IMR-90 (cell line): ENCODE data around the gene DUSP16. TPM values are rescaled to one million over a fixed set of nuclear protein-coding genes. Genes with fewer than 3 reads are reported as not detected.
A peak's percentile ranks its signal among the peaks of the same experiment; 100 is the strongest.

Experiments used
- ATAC-seq: fragments of 200-7000 bp; cut with Tn5 transposase; 2 replicates; pipeline ENCODE4 v1.9.1; 2020; ENCODE audit warnings: low read depth, mild to moderate bottlenecking, moderate library complexity
- BruUV-seq: library from RNA; stranded (reverse); fragments of 400-500 nt; replicated peaks from 2 replicates; lab custom pipeline; 2021; lab: Mats Ljungman, UMichigan
- CTCF ChIA-PET: fragments of 300-600 bp; formaldehyde crosslinking; extraction: SDS; loops from one replicate; lab custom pipeline; 2021; ENCODE audit warnings: antibody characterized with exemption; lab: Yijun Ruan, JAX
- POLR2A ChIA-PET: fragments of 300-600 bp; sonication (Branson Sonifier 250); formaldehyde crosslinking; loops from one replicate; lab custom pipeline; 2022; ENCODE audit warnings: antibody characterized with exemption; ENCODE audit not compliant: unreplicated experiment; lab: Charles Lee
- DNase-seq: peaks from one replicate; pipeline ENCODE4 v3.0.0; 2013
- H2AFZ ChIP-seq: replicated peaks from 2 replicates; pipeline ENCODE3; 2013; ENCODE audit warnings: low read length, mild to moderate bottlenecking; ENCODE audit not compliant: poor library complexity
- H2AK5ac ChIP-seq: 2 replicates; pipeline ENCODE4 v1.6.1; 2013; ENCODE audit warnings: low read depth, low read length, inconsistent platforms
- H2AK9ac ChIP-seq: replicated peaks from 2 replicates; pipeline ENCODE3; 2013; ENCODE audit warnings: mild to moderate bottlenecking, low read depth, low read length, moderate library complexity; ENCODE audit not compliant: poor library complexity
- H2BK120ac ChIP-seq: 2 replicates; pipeline ENCODE4 v1.6.1; 2013; ENCODE audit warnings: low read depth, low read length, inconsistent platforms
- H2BK15ac ChIP-seq: 3 replicates; pipeline ENCODE4 v1.6.1; 2013; ENCODE audit warnings: low read depth, low read length, inconsistent platforms
- H2BK20ac ChIP-seq: 2 replicates; pipeline ENCODE4 v1.6.1; 2013; ENCODE audit warnings: low read depth, mild to moderate bottlenecking, inconsistent platforms, low read length, moderate library complexity
- H2BK5ac ChIP-seq: 2 replicates; pipeline ENCODE4 v1.6.1; 2013; ENCODE audit warnings: mild to moderate bottlenecking, low read depth, low read length, inconsistent platforms; ENCODE audit not compliant: poor library complexity, severe bottlenecking
- H3K14ac ChIP-seq: replicated peaks from 2 replicates; pipeline ENCODE4 v1.6.1; 2013; ENCODE audit warnings: low read depth, low read length, inconsistent platforms
- H3K18ac ChIP-seq: 2 replicates; pipeline ENCODE4 v1.6.1; 2013; ENCODE audit warnings: low read depth, low read length, control low read depth
- H3K23ac ChIP-seq: 2 replicates; pipeline ENCODE4 v1.6.1; 2013; ENCODE audit warnings: low read depth, low read length, inconsistent platforms
- H3K27ac ChIP-seq: 2 replicates; pipeline ENCODE4 v1.5.1; 2013; ENCODE audit warnings: mild to moderate bottlenecking, control low read depth, low read length; ENCODE audit not compliant: insufficient read depth
- H3K27me3 ChIP-seq: 2 replicates; pipeline ENCODE4 v1.6.1; 2013; ENCODE audit warnings: low read length; ENCODE audit not compliant: control insufficient read depth, insufficient read depth
- H3K36me3 ChIP-seq: 2 replicates; pipeline ENCODE4 v1.6.1; 2013; ENCODE audit warnings: low read length, mixed read lengths; ENCODE audit not compliant: control insufficient read depth, insufficient read depth
- H3K4ac ChIP-seq: 2 replicates; pipeline ENCODE4 v1.6.1; 2013; ENCODE audit warnings: low read depth, low read length, inconsistent platforms
- H3K4me1 ChIP-seq: 2 replicates; pipeline ENCODE4 v1.6.1; 2013; ENCODE audit warnings: low read length, mixed read lengths; ENCODE audit not compliant: control insufficient read depth, insufficient read depth
- H3K4me2 ChIP-seq: 2 replicates; pipeline ENCODE4 v1.6.1; 2013; ENCODE audit warnings: low read depth, mild to moderate bottlenecking, control low read depth, low read length, moderate library complexity
- H3K4me3 ChIP-seq: 2 replicates; pipeline ENCODE4 v1.5.1; 2013; ENCODE audit warnings: low read depth, mild to moderate bottlenecking, control low read depth, low read length, moderate library complexity; ENCODE audit not compliant: insufficient read depth
- H3K56ac ChIP-seq: 2 replicates; pipeline ENCODE4 v1.6.1; 2013; ENCODE audit warnings: low read length, inconsistent platforms; ENCODE audit not compliant: insufficient read depth; ENCODE audit errors: extremely low read depth
- H3K79me1 ChIP-seq, 2 experiments: 2 replicates each; pipeline ENCODE4 v1.6.1; 2013; ENCODE audit warnings: low read length in 2 of 2, inconsistent platforms in 1 of 2, low read depth in 1 of 2
- H3K9ac ChIP-seq: 2 replicates; pipeline ENCODE4 v1.6.1; 2013; ENCODE audit warnings: low read depth, low read length, control low read depth
- H3K9me1 ChIP-seq: 2 replicates; pipeline ENCODE4 v1.6.1; 2013; ENCODE audit warnings: low read length, inconsistent platforms; ENCODE audit not compliant: insufficient read depth
- H3K9me3 ChIP-seq: 2 replicates; pipeline ENCODE4 v1.6.1; 2013; ENCODE audit warnings: low read length; ENCODE audit not compliant: control insufficient read depth, insufficient read depth
- H4K20me1 ChIP-seq: 2 replicates; pipeline ENCODE4 v1.6.1; 2013; ENCODE audit warnings: low read length, inconsistent platforms; ENCODE audit not compliant: insufficient read depth
- H4K5ac ChIP-seq: 2 replicates; pipeline ENCODE4 v1.6.1; 2013; ENCODE audit warnings: mild to moderate bottlenecking, low read depth, low read length, control low read depth
- H4K8ac ChIP-seq, 2 experiments: 2 replicates each; pipeline ENCODE4 v1.6.1; 2013; ENCODE audit warnings: low read depth in 2 of 2, low read length in 2 of 2, control low read depth in 1 of 2, inconsistent platforms in 1 of 2
- H4K91ac ChIP-seq: 2 replicates; pipeline ENCODE4 v1.6.1; 2013; ENCODE audit warnings: low read depth, low read length, inconsistent platforms; ENCODE audit not compliant: insufficient read depth
- BHLHE40 ChIP-seq: fragments of 150-350 bp; IDR thresholded peaks from 2 replicates; pipeline ENCODE4 v1.6.1; 2016; ENCODE audit warnings: mild to moderate bottlenecking, low read depth, low read length
- CEBPB ChIP-seq: IDR thresholded peaks from 2 replicates; pipeline ENCODE4 v1.6.1; 2012; ENCODE audit warnings: low read depth, low read length, improper control_type of control experiment
- CHD1 ChIP-seq: IDR thresholded peaks from 2 replicates; pipeline ENCODE4 v1.6.1; 2012; ENCODE audit warnings: low read depth, low read length, improper control_type of control experiment
- FOS ChIP-seq: fragments of 150-350 bp; IDR thresholded peaks from 2 replicates; pipeline ENCODE4 v1.6.1; 2016; ENCODE audit warnings: low read depth, low read length
- MAFK ChIP-seq: IDR thresholded peaks from 2 replicates; pipeline ENCODE4 v1.6.1; 2012; ENCODE audit warnings: low read depth, low read length, improper control_type of control experiment
- MAZ ChIP-seq: IDR thresholded peaks from 2 replicates; pipeline ENCODE4 v1.6.1; 2012; ENCODE audit warnings: low read depth, mild to moderate bottlenecking, low read length, improper control_type of control experiment, moderate library complexity, borderline replicate concordance
- MXI1 ChIP-seq: IDR thresholded peaks from 2 replicates; pipeline ENCODE4 v1.6.1; 2012; ENCODE audit warnings: low read depth, mild to moderate bottlenecking, low read length, moderate library complexity, borderline replicate concordance
- NFE2L2 ChIP-seq: fragments of 150-350 bp; IDR thresholded peaks from 2 replicates; pipeline ENCODE4 v1.6.1; 2016; ENCODE audit warnings: low read depth, mild to moderate bottlenecking, low read length
- POLR2A ChIP-seq: IDR thresholded peaks from 2 replicates; pipeline ENCODE4 v1.6.1; 2012; ENCODE audit warnings: mild to moderate bottlenecking, low read depth, low read length
- RCOR1 ChIP-seq: IDR thresholded peaks from 2 replicates; pipeline ENCODE4 v1.6.1; 2012; ENCODE audit warnings: mild to moderate bottlenecking, low read length, improper control_type of control experiment; ENCODE audit not compliant: insufficient replicate concordance
- RFX5 ChIP-seq: IDR thresholded peaks from 2 replicates; pipeline ENCODE4 v1.8.0; 2012; ENCODE audit warnings: low read depth, mild to moderate bottlenecking, low read length, moderate library complexity
- SMC3 ChIP-seq: fragments of 150-350 bp; IDR thresholded peaks from 2 replicates; pipeline ENCODE4 v1.6.1; 2016; ENCODE audit warnings: low read depth, mild to moderate bottlenecking, antibody characterized with exemption, low read length, moderate library complexity
- WGBS, 2 experiments: methylation state at CpG; one replicate each; pipeline versions ENCODE4 v1.1.5 to v1.1.7; 2013; ENCODE audit warnings: missing lambda C conversion rate in 2 of 2; ENCODE audit not compliant: insufficient read length in 1 of 2; ENCODE audit errors: extremely low coverage in 2 of 2; 5-methylcytosine and 5-hydroxymethylcytosine counted together
- dilution Hi-C: fragments of 300-500 bp; cut with HindIII; formaldehyde crosslinking; loops from one replicate; pipeline ENCODE4 v1.14.3; 2018; ENCODE audit warnings: low sequenced_read_pairs; ENCODE audit not compliant: unreplicated experiment
- in situ Hi-C: fragments of 300-500 bp; cut with MboI; formaldehyde crosslinking; loops from 3 replicates; pipeline ENCODE4 v1.14.3; 2019; ENCODE audit warnings: low sequenced_read_pairs, inconsistent platforms, mixed read lengths
- intact Hi-C: fragments of 100-400 bp; cut with micrococcal nuclease; formaldehyde crosslinking; loops from 2 replicates; pipeline ENCODE4 v1.10.0; 2022
- polyA plus RNA-seq, 3 experiments: library from polyadenylated mRNA; depleted of rRNA; stranded (reverse); fragments of >200 nt; gene quantifications; 2 replicates each; pipeline ENCODE4 v1.2.3, GENCODE V29; 2012; ENCODE audit warnings: low replicate concordance in 1 of 3
- total RNA-seq: library from RNA; depleted of rRNA; stranded (reverse); fragments of >200 nt; gene quantifications from 2 replicates; pipeline ENCODE4 v1.2.3, GENCODE V29; 2012
- TF ChIP-seq, protein P1 (sequence below): conservative IDR thresholded peaks from 2 replicates; pipeline ENCODE4 v1.5.1; 2012; ENCODE audit warnings: mild to moderate bottlenecking, low read depth, low read length, improper control_type of control experiment
- TF ChIP-seq, protein P2 (sequence below): fragments of 150-350 bp; IDR thresholded peaks from 2 replicates; pipeline ENCODE4 v1.6.1; 2016; ENCODE audit warnings: low read depth, mild to moderate bottlenecking, low read length, moderate library complexity, borderline replicate concordance
- TF ChIP-seq, protein P3 (sequence below): fragments of 150-350 bp; IDR thresholded peaks from 2 replicates; pipeline ENCODE4 v1.6.1; 2017; ENCODE audit warnings: mild to moderate bottlenecking, antibody characterized with exemption, low read length, low read depth

The DUSP16 gene
- total and polyA plus RNA-seq, 2 of the 4 experiments (the other 2 are of a cell fraction) = 4.7 to 10.0 TPM

DNA sequence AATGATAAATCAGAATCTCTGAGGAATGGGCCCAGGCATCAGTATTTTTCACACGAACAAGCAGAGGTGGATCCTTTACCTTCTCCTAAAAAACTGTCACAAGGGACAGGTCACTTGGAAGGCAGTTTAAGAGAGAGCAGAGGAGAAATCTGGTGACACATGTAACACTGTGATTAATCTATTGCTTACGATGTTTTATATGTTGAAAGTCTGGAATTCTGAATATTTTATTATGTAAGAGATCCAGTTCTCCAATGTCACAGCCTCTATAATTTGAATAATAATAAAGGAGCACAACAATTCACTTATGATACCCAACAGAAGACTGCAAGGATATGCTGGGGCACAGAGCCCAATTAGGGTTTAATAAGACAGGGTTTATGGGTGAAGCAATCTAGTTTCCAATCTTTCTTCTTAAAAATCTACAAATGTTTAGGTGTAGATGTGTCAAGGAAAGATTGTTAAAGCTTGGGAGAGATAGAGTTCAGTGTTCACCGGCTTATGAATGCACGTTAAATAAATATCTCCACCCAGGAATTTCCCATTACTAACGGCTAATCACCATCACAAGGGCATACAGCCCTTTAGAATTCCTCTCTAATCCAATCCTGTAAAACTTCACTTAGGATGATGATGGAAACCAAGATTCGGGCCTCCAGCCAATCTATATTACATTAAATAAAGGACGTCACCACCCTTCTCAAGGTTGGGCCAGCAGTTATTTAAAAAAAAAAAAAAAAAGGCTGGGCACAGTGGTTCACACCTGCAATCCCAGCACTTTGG is 23.4 kb downstream of the DUSP16 start:
- H2AK5ac ChIP-seq = no peak overlapping the region

More for the DNA sequence above, 23.4 kb downstream of the DUSP16 start:
- no peaks in the 10 kb centered on the region; the same call in 1 of the 2 replicates for H4K20me1 ChIP-seq
- H3K4me3 ChIP-seq = no peak overlapping the region
- dilution Hi-C loops (no loop called here), intact Hi-C loops (no loop called here), in situ Hi-C loops (no loop called here)
- no peaks in the 10 kb centered on the region for H3K4me1 ChIP-seq
- H4K8ac ChIP-seq = no peak overlapping the region
- no peak overlapping the region for H3K9ac ChIP-seq
- WGBS, 2 experiments = no CpG with 5 or more reads among the region's 7 CpGs
- H2BK5ac ChIP-seq = no peak overlapping the region
- no peak overlapping the region for H2AFZ ChIP-seq
- no peak overlapping the region for H4K5ac ChIP-seq
- BruUV-seq = no TSS peak
- no peaks in the 10 kb centered on the region; the same call in 1 of the 2 replicates for H3K9me1 ChIP-seq
- no peak overlapping the region for H2BK15ac ChIP-seq
- no peaks in the 10 kb centered on the region for H3K9me3 ChIP-seq
- no peak overlapping the region for H2BK120ac ChIP-seq
- ChIA-PET POLR2A (no interaction called here), CTCF (interaction anchor here (0.7 kb wide), 1 partner anchor 16 kb away, joined by 3 read pairs; no protein-coding TSS in a partner anchor)
- H4K91ac ChIP-seq = no peak overlapping the region
- no peak overlapping the region for H2BK20ac ChIP-seq
- H3K14ac ChIP-seq = no peak overlapping the region
- no peak overlapping the region for H2AK9ac ChIP-seq
- TF ChIP-seq, protein P1, sequence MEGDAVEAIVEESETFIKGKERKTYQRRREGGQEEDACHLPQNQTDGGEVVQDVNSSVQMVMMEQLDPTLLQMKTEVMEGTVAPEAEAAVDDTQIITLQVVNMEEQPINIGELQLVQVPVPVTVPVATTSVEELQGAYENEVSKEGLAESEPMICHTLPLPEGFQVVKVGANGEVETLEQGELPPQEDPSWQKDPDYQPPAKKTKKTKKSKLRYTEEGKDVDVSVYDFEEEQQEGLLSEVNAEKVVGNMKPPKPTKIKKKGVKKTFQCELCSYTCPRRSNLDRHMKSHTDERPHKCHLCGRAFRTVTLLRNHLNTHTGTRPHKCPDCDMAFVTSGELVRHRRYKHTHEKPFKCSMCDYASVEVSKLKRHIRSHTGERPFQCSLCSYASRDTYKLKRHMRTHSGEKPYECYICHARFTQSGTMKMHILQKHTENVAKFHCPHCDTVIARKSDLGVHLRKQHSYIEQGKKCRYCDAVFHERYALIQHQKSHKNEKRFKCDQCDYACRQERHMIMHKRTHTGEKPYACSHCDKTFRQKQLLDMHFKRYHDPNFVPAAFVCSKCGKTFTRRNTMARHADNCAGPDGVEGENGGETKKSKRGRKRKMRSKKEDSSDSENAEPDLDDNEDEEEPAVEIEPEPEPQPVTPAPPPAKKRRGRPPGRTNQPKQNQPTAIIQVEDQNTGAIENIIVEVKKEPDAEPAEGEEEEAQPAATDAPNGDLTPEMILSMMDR = no peak
- no peak for TF ChIP-seq BHLHE40
- no peak for TF ChIP-seq MAZ
- no peak for TF ChIP-seq FOS
- no peak for TF ChIP-seq RFX5
- no peak for TF ChIP-seq MXI1
- no peak for TF ChIP-seq MAFK
- no peak for TF ChIP-seq CHD1
- no peak for TF ChIP-seq CEBPB
- no peak for TF ChIP-seq RCOR1
- TF ChIP-seq, protein P2, sequence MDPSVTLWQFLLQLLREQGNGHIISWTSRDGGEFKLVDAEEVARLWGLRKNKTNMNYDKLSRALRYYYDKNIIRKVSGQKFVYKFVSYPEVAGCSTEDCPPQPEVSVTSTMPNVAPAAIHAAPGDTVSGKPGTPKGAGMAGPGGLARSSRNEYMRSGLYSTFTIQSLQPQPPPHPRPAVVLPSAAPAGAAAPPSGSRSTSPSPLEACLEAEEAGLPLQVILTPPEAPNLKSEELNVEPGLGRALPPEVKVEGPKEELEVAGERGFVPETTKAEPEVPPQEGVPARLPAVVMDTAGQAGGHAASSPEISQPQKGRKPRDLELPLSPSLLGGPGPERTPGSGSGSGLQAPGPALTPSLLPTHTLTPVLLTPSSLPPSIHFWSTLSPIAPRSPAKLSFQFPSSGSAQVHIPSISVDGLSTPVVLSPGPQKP = no peak
- no peak for TF ChIP-seq NFE2L2
- TF ChIP-seq, protein P3, sequence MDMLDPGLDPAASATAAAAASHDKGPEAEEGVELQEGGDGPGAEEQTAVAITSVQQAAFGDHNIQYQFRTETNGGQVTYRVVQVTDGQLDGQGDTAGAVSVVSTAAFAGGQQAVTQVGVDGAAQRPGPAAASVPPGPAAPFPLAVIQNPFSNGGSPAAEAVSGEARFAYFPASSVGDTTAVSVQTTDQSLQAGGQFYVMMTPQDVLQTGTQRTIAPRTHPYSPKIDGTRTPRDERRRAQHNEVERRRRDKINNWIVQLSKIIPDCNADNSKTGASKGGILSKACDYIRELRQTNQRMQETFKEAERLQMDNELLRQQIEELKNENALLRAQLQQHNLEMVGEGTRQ = no peak
- no peak for TF ChIP-seq POLR2A
- no peak for TF ChIP-seq SMC3
- H3K79me1 ChIP-seq = peaks cover 7 to 17% of the 10 kb centered on the region in 2 experiments; a peak in 3 of 4 replicates
- H3K23ac ChIP-seq = no peak overlapping the region
- no peaks in the 10 kb centered on the region for H3K27me3 ChIP-seq
- H3K18ac ChIP-seq = no peak overlapping the region
- no peak overlapping the region for H3K27ac ChIP-seq
- ATAC-seq (no peak), DNase-seq (peak; percentile 36)
- H3K36me3 ChIP-seq = no peaks in the 10 kb centered on the region
- no peak overlapping the region for H3K4ac ChIP-seq
- no peak overlapping the region for H3K4me2 ChIP-seq
- H3K56ac ChIP-seq = no peak overlapping the region
